Inflammatory macrophage treated with lipopolysaccharide for 1 hour (primary cell): Measurements from ENCODE around the gene OGDH.
"Not testable (repeated sequence)": the region's sequence is repeated elsewhere in the genome, so short reads cannot be mapped to it uniquely, and the experiment has no call there.

ENCODE experiments used
- DNase-seq, 2 donors: peaks; one replicate each; pipeline ENCODE4 v3.0.0-alpha.2; 2020 to 2022

The OGDH gene

GRCh38 chr7:44709011-44709915 lies 102.8 kb downstream of the OGDH start:
- DNase-seq, result no peak

DNA sequence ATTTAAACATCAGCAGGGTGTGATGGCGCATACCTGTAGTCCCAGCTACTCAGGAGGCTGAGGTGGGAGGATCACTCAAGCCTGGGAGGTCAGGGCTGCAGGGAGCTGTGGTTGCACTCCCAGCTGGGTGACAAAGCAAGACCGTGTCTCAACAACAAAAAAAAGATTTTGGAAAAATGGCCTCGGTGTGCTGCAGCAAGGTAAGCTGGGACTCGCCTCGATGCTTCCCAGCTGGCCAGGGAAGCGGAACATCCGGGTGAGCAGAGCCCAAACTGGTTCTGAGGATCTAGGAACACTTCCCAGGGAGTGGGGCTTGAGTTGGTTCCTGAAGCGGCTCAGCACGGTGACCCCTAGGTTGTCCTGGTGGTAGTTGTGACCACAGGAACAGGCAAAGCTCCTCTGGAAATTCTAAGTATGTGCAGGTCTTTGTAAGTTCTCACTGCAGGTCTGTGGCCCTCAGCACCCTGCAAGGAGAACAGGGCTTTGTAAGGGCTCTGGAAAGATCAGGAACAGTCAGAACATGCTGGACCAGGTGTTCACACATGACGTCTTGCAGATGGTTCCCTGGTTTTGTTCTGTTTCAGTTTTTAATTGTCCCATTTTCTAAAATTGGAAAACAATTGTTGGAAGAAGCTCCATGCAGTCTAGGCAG lies 103.6 kb downstream of the OGDH start:
- DNase-seq, result no peak

- no peak for DNase-seq
Measured at GRCh38 chr7:44711528-44711927, 105.1 kb downstream of the OGDH start.

DNA sequence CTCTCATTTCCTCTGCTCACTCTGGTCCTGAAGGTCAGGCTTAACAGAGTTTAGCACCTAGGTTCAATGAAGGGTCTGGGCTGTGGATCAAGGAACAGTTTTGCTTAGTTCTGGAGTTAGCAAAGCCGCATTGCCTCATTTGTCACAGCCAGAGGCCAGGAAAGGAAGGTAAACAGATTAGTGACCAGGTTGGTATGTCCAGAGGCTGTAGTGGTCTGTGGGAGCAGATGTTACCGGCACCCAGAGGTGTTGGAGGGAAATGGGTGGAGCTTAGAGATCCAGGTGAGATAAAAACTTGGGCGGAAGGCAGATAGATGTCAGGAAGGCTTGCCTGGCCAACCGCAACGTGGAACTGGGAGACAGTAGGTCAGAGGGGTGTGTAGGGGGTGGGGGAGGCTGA lies 105.6 kb downstream of the OGDH start:
- no peak for DNase-seq

GRCh38 chr7:44713141-44713540 lies 106.7 kb downstream of the OGDH start:
- no peak for DNase-seq

DNA sequence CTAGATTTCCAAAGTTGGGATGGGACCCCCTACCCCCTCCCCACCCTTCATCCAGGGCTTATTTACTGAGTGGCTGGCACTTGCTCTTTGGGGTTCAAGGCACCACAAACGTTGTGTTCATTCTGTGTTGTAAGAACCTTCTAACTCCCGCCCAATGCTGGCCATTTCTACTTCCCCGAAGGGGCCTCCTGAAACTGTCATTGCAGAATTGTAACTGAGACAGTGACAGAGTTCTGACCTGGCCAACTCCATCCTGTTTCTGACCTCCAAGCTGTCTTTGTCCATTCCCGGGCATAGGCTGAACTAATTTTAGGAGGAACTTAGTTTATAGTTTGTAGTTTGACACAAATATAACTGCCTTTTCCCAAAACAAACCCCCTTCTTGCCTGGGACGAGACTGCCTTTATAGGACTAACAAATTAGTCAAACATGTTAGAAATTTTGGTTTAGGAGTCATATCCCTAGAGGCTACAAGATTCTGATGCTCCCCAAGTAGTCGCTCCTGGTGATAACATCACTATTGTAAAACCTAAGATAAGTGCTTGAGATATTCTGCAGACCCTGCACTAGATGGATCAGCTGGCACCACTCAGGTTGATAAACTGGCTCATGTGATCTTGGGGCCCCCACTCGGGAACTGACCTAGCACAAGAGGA lies 107.4 kb downstream of the OGDH start:
- peak in 1 of 2 donors; percentile 11 for DNase-seq

DNA sequence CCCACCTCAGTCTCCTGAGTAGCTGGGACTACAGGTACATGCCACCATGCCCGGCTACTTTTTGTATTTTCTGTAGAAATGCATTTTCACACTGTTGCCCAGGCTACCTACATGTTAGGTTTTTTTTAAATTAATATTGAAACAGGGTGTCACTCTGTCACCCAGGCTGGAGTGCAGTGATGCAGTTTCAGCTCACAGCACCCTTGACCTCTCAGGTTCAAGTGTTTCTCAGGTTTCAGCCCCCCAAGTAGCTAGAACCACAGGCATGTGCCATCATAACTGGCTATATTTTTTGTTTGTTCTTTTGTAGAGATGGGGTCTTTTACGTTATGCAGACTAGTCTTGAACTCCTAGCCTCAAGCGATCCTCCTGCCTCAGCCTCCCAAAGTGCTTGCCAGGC lies 109.8 kb downstream of the OGDH start:
- no peak for DNase-seq

DNA sequence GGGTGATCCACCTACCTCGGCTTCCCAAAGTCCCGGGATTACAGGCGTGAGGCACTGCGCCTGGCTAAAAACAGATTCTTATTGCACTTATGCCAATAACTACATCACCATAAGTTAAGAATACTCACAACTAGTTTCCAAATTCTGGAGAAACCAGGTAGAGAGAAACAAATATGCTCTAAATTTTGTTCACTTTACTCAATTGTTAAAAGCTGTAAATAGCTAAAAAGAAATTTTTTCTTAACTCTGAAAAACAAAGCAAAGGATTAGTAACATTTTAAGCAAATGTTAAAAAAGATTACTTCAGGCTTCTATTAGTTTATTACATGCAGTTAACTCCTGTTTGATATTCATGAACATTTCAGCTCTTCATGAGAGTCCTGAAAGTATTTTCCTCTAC lies 113.9 kb downstream of the OGDH start:
- DNase-seq, result no peak

DNA sequence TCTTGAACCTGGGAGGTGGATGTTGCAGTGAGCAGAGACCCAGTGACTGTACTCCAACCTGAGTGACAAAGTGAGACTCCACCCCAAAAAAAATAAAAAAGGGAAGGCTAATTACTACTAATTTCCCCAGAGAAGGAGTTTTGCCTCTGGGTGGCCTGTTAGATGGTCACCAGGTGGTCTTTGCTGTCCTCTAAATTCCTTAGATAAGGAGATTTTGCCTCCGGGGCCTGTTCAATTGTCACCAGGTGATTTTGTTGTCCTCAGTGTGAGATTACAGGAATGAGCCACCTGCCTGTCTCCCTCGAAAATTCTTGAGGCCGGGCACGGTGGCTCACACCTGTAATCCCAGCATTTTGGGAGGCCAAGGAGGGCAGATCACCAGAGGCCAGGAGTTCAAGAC lies 117.8 kb downstream of the OGDH start:
- DNase-seq, result no peak

- not testable (repeated sequence) for DNase-seq
Measured at GRCh38 chr7:44726250-44726649, 119.8 kb downstream of the OGDH start.

DNA sequence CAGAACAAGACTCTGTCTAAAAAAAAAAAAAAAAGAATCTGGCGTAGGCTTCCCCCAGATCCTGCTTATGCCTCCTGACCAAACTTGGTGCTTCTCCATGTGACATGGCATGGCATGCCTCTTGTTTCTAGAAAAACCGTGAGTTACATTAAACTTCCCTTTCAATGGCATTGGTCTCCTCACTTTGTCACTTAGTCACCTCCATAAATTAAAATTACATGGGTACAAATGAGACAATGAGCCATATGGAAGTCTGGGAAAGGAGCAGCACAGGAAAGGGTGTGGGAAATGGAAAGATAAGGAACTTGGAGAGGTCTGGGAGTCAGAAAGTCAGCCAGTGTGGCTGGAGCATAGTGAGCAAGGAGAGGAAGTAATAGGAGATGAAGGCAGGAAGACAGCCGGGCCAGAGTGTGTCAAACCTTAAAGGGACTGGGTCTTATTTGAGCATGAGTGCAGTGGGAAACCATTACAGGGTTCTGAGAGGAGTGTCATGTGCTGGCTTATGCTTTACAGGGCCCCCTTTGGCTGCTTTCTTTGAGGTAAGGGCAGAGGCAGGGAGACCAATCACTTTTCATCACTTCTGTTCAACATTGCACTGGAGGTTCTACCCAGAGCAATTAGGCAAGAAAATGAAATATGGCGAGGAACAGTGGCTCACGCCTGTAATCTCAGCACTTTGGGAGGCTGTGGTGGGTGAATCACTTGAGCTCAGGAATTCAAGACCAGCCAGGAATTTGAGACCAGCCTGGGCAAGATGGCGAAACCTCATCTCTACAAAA lies 120.9 kb downstream of the OGDH start:
- peak; percentile 30 to 51 for DNase-seq

- no peak for DNase-seq
Measured at GRCh38 chr7:44727937-44728262, 121.5 kb downstream of the OGDH start.

DNA sequence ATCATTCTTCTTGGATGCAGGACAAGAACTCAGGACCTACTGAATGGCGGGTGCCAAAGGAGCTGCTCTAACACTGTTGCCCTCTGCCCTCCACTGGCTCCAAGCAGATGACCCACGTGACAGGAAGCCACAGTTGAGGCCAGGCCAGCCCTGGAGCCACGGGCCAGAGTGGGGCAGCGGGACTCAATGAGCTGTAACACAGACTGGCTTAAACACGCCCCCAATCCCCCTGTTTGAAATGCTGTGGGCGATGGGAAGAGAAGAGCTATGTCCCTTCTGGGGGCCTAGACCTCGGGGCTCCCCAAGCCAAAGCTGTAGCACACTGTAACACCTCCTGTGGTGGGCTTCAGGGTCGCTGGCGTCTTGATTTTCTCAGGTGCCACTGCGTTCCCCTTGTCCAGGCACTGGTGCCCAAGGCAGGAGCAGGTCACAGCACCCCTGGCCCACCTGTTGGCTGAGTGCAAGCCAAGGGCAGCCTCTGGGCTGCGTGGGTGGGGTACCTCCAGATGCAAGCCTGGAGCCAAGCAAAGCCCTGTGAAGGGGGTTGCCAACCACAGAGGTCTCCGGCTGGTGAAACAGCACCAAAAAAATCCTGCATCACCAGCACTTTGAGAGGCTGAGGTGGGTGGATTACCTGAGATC lies 123.6 kb downstream of the OGDH start:
- DNase-seq, result no peak

DNA sequence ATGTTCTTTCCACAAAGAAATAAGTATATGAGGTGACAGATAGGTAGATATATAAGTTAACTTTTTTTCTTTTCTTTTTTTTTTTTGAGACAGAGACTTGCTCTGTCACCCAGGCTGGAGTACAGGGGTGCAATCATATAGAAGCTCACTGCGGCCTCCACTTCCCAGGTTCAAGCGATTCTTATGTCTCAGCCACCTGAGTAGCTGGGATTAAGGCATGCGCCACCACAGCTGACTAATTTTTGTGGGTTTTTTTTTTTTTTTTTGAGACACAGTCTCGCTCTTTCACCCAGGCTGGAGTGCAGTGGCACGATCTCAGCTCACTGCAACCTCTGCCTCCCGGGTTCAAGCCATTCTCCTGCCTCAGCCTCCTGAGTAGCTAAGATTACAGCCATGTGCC lies 126.5 kb downstream of the OGDH start:
- DNase-seq, result not testable (repeated sequence)

- DNase-seq, result no peak
Measured at GRCh38 chr7:44733708-44734481, 127.5 kb downstream of the OGDH start.

DNA sequence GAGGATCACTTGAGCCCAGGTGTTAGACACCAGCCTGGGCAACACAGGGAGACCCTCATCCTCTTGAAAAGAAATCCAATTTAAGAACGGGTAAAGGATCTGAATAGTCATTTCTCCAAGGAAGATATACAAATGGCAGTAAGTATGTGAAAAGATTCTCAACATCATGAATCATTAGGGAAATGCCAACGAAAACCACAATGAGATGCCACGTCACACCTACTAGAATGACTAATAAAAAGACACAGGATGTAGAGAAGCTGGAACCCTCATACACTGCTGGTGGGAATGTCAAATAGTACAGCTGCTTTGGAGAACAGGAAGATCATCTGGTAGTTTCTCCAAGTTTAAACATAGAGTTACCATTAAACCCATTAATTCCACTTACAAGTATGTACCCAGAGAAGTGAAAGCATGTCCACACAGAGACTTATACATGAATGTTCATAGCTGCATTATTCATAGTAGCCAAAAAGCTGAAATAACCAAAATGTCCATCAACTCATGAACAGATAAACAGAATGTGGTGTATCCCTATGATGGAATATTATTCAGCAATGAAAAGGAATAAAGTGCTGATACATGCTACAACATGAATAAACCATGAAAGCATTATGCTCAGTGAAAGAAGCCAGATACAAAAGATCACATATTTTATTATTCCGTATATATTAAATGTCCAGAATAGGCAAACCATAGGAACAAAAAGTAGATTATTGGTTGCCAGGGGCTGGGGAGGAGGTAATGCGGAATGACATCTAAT lies 129.2 kb downstream of the OGDH start:
- DNase-seq, result peak; percentile 91 to 94

GRCh38 chr7:44736896-44737295 lies 130.5 kb downstream of the OGDH start:
- DNase-seq, result no peak

GRCh38 chr7:44738051-44738723 lies 131.8 kb downstream of the OGDH start:
- DNase-seq, result peak; percentile 20 to 70

GRCh38 chr7:44738876-44739665 lies 132.6 kb downstream of the OGDH start:
- DNase-seq, result no peak

DNA sequence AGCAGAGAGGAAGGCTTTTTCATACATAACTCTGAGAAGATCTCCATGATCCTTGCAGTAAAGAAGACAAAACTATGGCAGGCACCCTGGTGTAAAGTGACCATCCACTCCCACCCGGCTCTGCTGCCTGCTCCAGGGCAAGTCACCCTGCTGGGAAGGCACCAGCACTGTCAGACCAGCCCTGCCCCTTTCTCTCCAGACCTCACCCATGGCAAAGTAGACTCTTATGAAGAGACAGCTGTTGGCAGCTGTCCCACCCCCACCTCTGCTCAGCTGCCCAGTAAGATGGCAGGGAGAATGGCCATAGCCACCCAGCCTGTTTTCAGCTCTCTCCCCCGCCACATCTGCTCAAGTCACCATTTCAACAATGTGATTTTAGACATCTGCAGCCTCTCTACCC lies 133.6 kb downstream of the OGDH start:
- no peak for DNase-seq
